H1 (cell line): ENCODE results near the gene ACOT11. TPM values are rescaled to one million over a fixed set of nuclear protein-coding genes. Genes with fewer than 3 reads are reported as not detected.

Source experiments
- ATF3 ChIP-seq: IDR thresholded peaks from 2 replicates; pipeline ENCODE4 v1.6.1; 2011; ENCODE audit warnings: low read depth, mild to moderate bottlenecking, low read length; ENCODE audit not compliant: insufficient read depth
- BRCA1 ChIP-seq: IDR thresholded peaks from 2 replicates; pipeline ENCODE4 v1.6.1; 2012; ENCODE audit warnings: low read depth, low read length, improper control_type of control experiment
- CBX5 ChIP-seq: fragments of 300-800, 300-1000 bp; sonication (generic); IDR thresholded peaks from 2 replicates; pipeline ENCODE4 v1.7.1; 2016; ENCODE audit warnings: antibody characterized with exemption, low read length, low read depth
- MAX ChIP-seq: IDR thresholded peaks from 2 replicates; pipeline ENCODE4 v1.6.1; 2012; ENCODE audit warnings: inconsistent platforms
- NRF1 ChIP-seq: IDR thresholded peaks from 2 replicates; pipeline ENCODE4 v1.6.1; 2011; ENCODE audit warnings: mild to moderate bottlenecking, low read depth, low read length, improper control_type of control experiment
- POU5F1 ChIP-seq: IDR thresholded peaks from 2 replicates; pipeline ENCODE4 v1.6.1; 2011; ENCODE audit warnings: low read depth, mild to moderate bottlenecking, low read length, moderate library complexity
- SP1 ChIP-seq: IDR thresholded peaks from 2 replicates; pipeline ENCODE4 v1.6.1; 2011; ENCODE audit warnings: low read depth, low read length
- SP2 ChIP-seq: IDR thresholded peaks from 2 replicates; pipeline ENCODE4 v1.6.1; 2012; ENCODE audit warnings: mild to moderate bottlenecking, low read length, inconsistent platforms
- YY1 ChIP-seq: IDR thresholded peaks from 2 replicates; pipeline ENCODE4 v1.6.1; 2011; ENCODE audit warnings: low read depth, mild to moderate bottlenecking, low read length
- polyA plus RNA-seq, 7 experiments: library from polyadenylated mRNA; depleted of rRNA in 3 of 7; stranded (reverse) in 5 of 7; unstranded in 2 of 7; fragments of >200 nt in 5 of 7; fragments of 200-250 nt in 2 of 7; gene quantifications; 1 replicate in 5 of 7; 2 replicates in 1 of 7; 4 replicates in 1 of 7; pipeline versions ENCODE4 v1.2.1 to v1.2.3, GENCODE V29; 2011 to 2013; ENCODE audit warnings: missing spikeins in 2 of 7, mixed read lengths in 2 of 7
- total RNA-seq: library from RNA; stranded (reverse); fragmentation: NEBNext Ultra II Directional; extraction: Animal tissue kit (Norgen Biotek cat#: 25700); gene quantifications from 2 replicates; pipeline ENCODE4 v1.2.1, GENCODE V29; 2021
- TF ChIP-seq, protein P1 (sequence below): fragments of 300-600 bp; sonication (generic); IDR thresholded peaks from 2 replicates; pipeline ENCODE4 v1.7.1; 2012; ENCODE audit warnings: low read length, moderate library complexity, mild to moderate bottlenecking, inconsistent platforms; ENCODE audit not compliant: insufficient replicate concordance
- TF ChIP-seq, protein P2 (sequence below): IDR thresholded peaks from 2 replicates; pipeline ENCODE4 v1.6.1; 2011; ENCODE audit warnings: low read length, improper control_type of control experiment

The ACOT11 gene
- total and polyA plus RNA-seq, 2 of the 8 experiments (the other 6 are each of a cell fraction or from before 2014, with no cell fraction given): 3.8 to 4.5 TPM

- TF ChIP-seq, protein P1, sequence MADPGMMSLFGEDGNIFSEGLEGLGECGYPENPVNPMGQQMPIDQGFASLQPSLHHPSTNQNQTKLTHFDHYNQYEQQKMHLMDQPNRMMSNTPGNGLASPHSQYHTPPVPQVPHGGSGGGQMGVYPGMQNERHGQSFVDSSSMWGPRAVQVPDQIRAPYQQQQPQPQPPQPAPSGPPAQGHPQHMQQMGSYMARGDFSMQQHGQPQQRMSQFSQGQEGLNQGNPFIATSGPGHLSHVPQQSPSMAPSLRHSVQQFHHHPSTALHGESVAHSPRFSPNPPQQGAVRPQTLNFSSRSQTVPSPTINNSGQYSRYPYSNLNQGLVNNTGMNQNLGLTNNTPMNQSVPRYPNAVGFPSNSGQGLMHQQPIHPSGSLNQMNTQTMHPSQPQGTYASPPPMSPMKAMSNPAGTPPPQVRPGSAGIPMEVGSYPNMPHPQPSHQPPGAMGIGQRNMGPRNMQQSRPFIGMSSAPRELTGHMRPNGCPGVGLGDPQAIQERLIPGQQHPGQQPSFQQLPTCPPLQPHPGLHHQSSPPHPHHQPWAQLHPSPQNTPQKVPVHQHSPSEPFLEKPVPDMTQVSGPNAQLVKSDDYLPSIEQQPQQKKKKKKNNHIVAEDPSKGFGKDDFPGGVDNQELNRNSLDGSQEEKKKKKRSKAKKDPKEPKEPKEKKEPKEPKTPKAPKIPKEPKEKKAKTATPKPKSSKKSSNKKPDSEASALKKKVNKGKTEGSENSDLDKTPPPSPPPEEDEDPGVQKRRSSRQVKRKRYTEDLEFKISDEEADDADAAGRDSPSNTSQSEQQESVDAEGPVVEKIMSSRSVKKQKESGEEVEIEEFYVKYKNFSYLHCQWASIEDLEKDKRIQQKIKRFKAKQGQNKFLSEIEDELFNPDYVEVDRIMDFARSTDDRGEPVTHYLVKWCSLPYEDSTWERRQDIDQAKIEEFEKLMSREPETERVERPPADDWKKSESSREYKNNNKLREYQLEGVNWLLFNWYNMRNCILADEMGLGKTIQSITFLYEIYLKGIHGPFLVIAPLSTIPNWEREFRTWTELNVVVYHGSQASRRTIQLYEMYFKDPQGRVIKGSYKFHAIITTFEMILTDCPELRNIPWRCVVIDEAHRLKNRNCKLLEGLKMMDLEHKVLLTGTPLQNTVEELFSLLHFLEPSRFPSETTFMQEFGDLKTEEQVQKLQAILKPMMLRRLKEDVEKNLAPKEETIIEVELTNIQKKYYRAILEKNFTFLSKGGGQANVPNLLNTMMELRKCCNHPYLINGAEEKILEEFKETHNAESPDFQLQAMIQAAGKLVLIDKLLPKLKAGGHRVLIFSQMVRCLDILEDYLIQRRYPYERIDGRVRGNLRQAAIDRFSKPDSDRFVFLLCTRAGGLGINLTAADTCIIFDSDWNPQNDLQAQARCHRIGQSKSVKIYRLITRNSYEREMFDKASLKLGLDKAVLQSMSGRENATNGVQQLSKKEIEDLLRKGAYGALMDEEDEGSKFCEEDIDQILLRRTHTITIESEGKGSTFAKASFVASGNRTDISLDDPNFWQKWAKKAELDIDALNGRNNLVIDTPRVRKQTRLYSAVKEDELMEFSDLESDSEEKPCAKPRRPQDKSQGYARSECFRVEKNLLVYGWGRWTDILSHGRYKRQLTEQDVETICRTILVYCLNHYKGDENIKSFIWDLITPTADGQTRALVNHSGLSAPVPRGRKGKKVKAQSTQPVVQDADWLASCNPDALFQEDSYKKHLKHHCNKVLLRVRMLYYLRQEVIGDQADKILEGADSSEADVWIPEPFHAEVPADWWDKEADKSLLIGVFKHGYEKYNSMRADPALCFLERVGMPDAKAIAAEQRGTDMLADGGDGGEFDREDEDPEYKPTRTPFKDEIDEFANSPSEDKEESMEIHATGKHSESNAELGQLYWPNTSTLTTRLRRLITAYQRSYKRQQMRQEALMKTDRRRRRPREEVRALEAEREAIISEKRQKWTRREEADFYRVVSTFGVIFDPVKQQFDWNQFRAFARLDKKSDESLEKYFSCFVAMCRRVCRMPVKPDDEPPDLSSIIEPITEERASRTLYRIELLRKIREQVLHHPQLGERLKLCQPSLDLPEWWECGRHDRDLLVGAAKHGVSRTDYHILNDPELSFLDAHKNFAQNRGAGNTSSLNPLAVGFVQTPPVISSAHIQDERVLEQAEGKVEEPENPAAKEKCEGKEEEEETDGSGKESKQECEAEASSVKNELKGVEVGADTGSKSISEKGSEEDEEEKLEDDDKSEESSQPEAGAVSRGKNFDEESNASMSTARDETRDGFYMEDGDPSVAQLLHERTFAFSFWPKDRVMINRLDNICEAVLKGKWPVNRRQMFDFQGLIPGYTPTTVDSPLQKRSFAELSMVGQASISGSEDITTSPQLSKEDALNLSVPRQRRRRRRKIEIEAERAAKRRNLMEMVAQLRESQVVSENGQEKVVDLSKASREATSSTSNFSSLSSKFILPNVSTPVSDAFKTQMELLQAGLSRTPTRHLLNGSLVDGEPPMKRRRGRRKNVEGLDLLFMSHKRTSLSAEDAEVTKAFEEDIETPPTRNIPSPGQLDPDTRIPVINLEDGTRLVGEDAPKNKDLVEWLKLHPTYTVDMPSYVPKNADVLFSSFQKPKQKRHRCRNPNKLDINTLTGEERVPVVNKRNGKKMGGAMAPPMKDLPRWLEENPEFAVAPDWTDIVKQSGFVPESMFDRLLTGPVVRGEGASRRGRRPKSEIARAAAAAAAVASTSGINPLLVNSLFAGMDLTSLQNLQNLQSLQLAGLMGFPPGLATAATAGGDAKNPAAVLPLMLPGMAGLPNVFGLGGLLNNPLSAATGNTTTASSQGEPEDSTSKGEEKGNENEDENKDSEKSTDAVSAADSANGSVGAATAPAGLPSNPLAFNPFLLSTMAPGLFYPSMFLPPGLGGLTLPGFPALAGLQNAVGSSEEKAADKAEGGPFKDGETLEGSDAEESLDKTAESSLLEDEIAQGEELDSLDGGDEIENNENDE: no peak
- TF ChIP-seq, protein P2, sequence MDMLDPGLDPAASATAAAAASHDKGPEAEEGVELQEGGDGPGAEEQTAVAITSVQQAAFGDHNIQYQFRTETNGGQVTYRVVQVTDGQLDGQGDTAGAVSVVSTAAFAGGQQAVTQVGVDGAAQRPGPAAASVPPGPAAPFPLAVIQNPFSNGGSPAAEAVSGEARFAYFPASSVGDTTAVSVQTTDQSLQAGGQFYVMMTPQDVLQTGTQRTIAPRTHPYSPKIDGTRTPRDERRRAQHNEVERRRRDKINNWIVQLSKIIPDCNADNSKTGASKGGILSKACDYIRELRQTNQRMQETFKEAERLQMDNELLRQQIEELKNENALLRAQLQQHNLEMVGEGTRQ: no peak
- TF ChIP-seq BRCA1 (no peak), SP1 (no peak), SP2 (no peak), CBX5 (no peak), MAX (no peak), YY1 (no peak), NRF1 (no peak), ATF3 (no peak), POU5F1 (no peak)
Observed at GRCh38 chr1:54528613-54529012, 19.4 kb upstream of the ACOT11 start (continued).
